ENCODE results near the gene ITPR2.

DNA sequence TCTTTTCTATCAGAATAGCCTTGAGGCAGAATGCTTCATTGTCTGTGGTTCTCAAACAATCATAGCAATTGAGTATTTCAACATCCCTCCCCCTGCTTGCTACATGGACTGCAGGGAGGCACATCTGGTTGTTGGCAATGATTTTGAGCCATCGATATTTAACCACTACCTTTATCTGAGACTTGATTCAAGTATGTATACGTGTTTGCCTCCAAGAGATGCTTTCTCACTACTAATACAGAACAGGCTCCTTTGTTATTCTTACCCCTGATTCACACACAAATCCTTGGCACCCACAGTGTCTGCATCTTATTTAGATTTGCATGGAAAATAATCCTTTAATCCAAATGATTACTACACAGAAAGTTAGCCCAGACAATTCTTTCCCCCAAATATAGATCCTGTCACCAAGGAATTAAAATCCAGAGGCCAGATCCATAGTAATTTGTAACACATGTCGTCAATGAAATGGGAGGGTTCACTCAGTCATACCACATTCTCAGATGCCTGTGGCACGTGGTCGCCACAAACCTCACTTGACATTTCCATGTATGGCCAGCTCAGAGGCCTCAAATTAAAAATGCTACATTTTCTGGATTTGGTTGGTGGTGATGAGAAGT is 199.3 kb downstream of the ITPR2 start:
- TF ChIP-seq, protein P1, sequence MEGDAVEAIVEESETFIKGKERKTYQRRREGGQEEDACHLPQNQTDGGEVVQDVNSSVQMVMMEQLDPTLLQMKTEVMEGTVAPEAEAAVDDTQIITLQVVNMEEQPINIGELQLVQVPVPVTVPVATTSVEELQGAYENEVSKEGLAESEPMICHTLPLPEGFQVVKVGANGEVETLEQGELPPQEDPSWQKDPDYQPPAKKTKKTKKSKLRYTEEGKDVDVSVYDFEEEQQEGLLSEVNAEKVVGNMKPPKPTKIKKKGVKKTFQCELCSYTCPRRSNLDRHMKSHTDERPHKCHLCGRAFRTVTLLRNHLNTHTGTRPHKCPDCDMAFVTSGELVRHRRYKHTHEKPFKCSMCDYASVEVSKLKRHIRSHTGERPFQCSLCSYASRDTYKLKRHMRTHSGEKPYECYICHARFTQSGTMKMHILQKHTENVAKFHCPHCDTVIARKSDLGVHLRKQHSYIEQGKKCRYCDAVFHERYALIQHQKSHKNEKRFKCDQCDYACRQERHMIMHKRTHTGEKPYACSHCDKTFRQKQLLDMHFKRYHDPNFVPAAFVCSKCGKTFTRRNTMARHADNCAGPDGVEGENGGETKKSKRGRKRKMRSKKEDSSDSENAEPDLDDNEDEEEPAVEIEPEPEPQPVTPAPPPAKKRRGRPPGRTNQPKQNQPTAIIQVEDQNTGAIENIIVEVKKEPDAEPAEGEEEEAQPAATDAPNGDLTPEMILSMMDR (IDR thresholded peaks at IDR 0.05): no peak
- no peak for TF ChIP-seq POLR2A (IDR thresholded peaks at IDR 0.05)

Data from adrenal gland (tissue), 5 donors.